Immature natural killer cell (primary cell): Measurements from ENCODE around the gene CLEC18A. TPM values are rescaled to one million over a fixed set of nuclear protein-coding genes. Genes with fewer than 3 reads are reported as not detected.

Experiments
- DNase-seq, 3 donors: peaks; one replicate each; pipeline ENCODE4 v3.0.0; 2022; ENCODE audit warnings: mixed read lengths in 1 of 3
- H3K27ac Mint-ChIP-seq, 6 donors: one replicate each; pipeline ENCODE4 v1.8.0; 2020; ENCODE audit warnings: mixed read lengths in 6 of 6, mild to moderate bottlenecking in 5 of 6, inconsistent platforms in 4 of 6, moderate library complexity in 3 of 6
- H3K27me3 Mint-ChIP-seq, 3 donors: one replicate each; pipeline ENCODE4 v1.8.0; 2020 to 2021; ENCODE audit warnings: low read depth in 3 of 3, mild to moderate bottlenecking in 3 of 3, mixed read lengths in 3 of 3, moderate library complexity in 3 of 3, inconsistent platforms in 1 of 3
- H3K36me3 Mint-ChIP-seq, 3 donors: one replicate each; pipeline ENCODE4 v1.8.0; 2020; ENCODE audit warnings: mixed read lengths in 3 of 3, inconsistent platforms in 2 of 3, mild to moderate bottlenecking in 2 of 3
- H3K4me1 Mint-ChIP-seq, 2 donors: one replicate each; pipeline ENCODE4 v1.8.0; 2020; ENCODE audit warnings: inconsistent platforms in 2 of 2, mild to moderate bottlenecking in 2 of 2, mixed read lengths in 2 of 2, moderate library complexity in 1 of 2
- H3K4me3 Mint-ChIP-seq, 5 donors: one replicate each; pipeline ENCODE4 v1.8.0; 2020; ENCODE audit warnings: mild to moderate bottlenecking in 5 of 5, mixed read lengths in 5 of 5, inconsistent platforms in 3 of 5, moderate library complexity in 3 of 5
- H3K9me3 Mint-ChIP-seq, 6 donors: one replicate each; pipeline ENCODE4 v1.8.0; 2020; ENCODE audit warnings: mild to moderate bottlenecking in 6 of 6, mixed read lengths in 6 of 6, inconsistent platforms in 4 of 6, moderate library complexity in 3 of 6
- polyA plus RNA-seq, 3 donors: library from polyadenylated mRNA; unstranded; fragments of 300-500 nt; fragmentation: Illumina TruSeq; gene quantifications; one replicate each; pipeline ENCODE4 v1.2.3, GENCODE V29; 2021

Gene CLEC18A
- polyA plus RNA-seq, 3 donors from 2014 or later: not detected

GRCh38 chr16:69924041-69924775 lies 26.9 kb upstream of the CLEC18A start:
- no peak for DNase-seq
- Mint-ChIP-seq H3K27ac (no peak overlapping the region), H3K4me3 (no peak overlapping the region), H3K4me1 (no peaks in the 10 kb centered on the region), H3K9me3 (no peaks in the 10 kb centered on the region), H3K27me3 (no peaks in the 10 kb centered on the region), H3K36me3 (peaks cover 18 to 30% (median 19%) of the 10 kb centered on the region in 3 donors)

DNA sequence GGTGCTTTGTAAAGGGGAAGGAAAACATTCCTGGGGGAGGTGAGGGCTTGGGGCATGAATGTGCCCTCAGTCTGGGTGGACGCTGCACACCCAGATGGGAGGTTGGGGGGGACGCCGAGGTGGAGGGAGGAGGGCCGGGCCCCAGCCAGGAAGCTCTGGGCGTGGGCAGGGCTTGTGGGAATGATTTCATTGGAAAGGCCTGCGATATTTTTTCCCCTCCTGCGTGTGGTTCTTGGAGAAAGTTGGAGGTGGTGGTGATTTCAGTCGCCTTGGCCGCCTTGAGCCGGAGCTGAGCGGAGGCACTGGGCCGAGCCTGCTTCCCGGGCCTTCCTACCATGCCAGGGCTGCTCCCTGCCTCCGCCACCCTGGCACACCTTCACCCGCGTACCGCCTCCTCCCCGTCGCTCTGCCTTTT lies 26.4 kb upstream of the CLEC18A start:
- Mint-ChIP-seq H3K4me1 (no peaks in the 10 kb centered on the region), H3K9me3 (no peaks in the 10 kb centered on the region), H3K27me3 (no peaks in the 10 kb centered on the region), H3K36me3 (peaks cover 18 to 32% (median 19%) of the 10 kb centered on the region in 3 donors), H3K27ac (no peak overlapping the region), H3K4me3 (no peak overlapping the region)
- no peak for DNase-seq

GRCh38 chr16:69925311-69925710 lies 25.8 kb upstream of the CLEC18A start:
- Mint-ChIP-seq H3K4me1 (no peaks in the 10 kb centered on the region), H3K27ac (peak overlapping the region in 1 of 6 donors; percentile 35)

DNA sequence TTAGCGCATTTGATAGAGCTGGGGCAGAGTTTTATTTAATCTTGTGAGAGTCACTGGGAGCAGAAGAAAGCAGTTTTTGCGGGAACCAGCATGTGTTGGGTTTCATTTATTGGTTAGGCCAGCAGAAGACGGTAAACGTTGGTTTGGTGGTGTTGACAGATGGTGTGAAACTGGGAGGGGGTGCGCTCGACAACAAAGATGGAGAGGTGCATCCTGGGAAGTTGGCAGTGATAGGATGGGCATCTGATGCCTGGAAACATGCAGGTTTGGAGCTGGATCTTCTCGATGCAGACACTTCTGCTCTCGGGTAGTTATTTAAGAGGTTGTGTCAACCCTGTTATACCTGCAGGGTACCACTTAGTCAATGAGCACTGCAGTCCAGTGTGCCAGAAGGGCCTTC lies 24.9 kb upstream of the CLEC18A start:
- no peak for DNase-seq
- Mint-ChIP-seq H3K27ac (peak overlapping the region in 1 of 6 donors; percentile 74), H3K36me3 (peaks cover 18 to 36% (median 22%) of the 10 kb centered on the region in 3 donors), H3K27me3 (no peaks in the 10 kb centered on the region), H3K9me3 (no peaks in the 10 kb centered on the region), H3K4me3 (no peak overlapping the region), H3K4me1 (no peaks in the 10 kb centered on the region)

More at GRCh38 chr16:69925311-69925710, 25.8 kb upstream of the CLEC18A start:
- Mint-ChIP-seq H3K9me3 (no peaks in the 10 kb centered on the region), H3K27me3 (no peaks in the 10 kb centered on the region), H3K36me3 (peaks cover 19 to 36% (median 20%) of the 10 kb centered on the region in 3 donors), H3K4me3 (no peak overlapping the region)
- no peak for DNase-seq

DNA sequence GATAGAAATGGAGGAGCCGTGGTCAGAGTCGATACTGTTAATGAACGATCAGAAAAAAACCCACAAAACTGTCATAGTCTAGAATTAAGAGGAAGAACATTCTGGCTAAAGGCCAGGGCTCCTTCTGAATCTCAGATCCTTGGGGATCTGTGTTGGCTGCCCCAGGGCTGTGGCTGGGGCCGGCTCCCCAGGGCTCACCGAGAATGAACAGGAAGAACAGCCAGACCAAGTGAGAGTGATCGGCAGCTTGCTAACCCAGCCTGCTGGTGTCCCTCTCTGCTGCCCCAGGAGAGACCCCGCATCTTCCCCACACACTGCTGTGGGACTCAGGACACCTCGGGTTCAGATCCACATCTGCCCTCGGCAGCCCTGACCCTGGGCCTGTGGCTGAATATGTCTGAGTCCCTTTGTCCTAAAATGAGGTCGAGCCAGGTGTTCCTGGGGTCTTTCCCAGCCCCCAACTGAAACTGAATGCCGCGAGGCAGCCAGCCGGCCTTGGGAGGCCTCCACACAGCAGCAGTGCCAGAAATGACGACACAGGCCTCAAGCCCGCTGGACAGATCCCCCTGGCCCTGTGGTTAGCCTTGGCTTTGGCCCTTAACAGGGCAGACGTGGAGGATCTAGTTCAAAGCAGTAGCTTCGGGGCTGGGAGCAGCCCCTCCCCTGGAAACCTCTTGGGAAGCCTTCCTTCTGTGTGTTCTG lies 23.9 kb upstream of the CLEC18A start:
- H3K4me1 Mint-ChIP-seq: no peaks in the 10 kb centered on the region
- peaks cover 13 to 32% (median 22%) of the 10 kb centered on the region in 3 donors for H3K36me3 Mint-ChIP-seq
- H3K27me3 Mint-ChIP-seq: no peaks in the 10 kb centered on the region
- H3K9me3 Mint-ChIP-seq: no peaks in the 10 kb centered on the region
- H3K4me3 Mint-ChIP-seq: no peak overlapping the region
- no peak for DNase-seq
- peak overlapping the region in 2 of 6 donors; percentile 16 to 58 for H3K27ac Mint-ChIP-seq

- H3K9me3 Mint-ChIP-seq: no peaks in the 10 kb centered on the region
- peaks cover 14 to 33% (median 22%) of the 10 kb centered on the region in 3 donors for H3K36me3 Mint-ChIP-seq
- no peaks in the 10 kb centered on the region for H3K27me3 Mint-ChIP-seq
- H3K27ac Mint-ChIP-seq: no peak overlapping the region
- no peaks in the 10 kb centered on the region for H3K4me1 Mint-ChIP-seq
- no peak overlapping the region for H3K4me3 Mint-ChIP-seq
- no peak for DNase-seq
Measured at GRCh38 chr16:69928856-69929400, 22.2 kb upstream of the CLEC18A start.

DNA sequence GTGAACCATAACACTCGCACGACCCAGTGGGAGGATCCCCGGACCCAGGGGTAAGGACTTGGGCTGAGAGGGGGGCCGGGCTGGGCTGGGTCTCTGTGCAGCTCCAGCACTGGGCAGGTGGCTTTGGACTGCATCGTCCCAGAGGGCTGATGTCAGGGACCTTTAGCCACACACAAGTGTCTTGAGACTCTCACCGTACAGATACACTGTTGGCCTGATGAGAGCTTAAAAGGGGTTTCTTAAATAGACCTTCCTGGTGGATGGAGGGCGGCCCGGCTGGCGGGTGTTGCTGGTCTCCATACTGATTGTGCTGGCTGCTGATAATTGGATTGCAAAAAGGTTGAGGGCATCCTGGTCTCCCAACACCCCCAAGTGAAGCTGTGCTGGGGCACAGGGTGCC lies 21.7 kb upstream of the CLEC18A start:
- Mint-ChIP-seq H3K36me3 (peaks cover 14 to 36% (median 22%) of the 10 kb centered on the region in 3 donors), H3K4me3 (no peak overlapping the region), H3K9me3 (no peaks in the 10 kb centered on the region), H3K4me1 (no peaks in the 10 kb centered on the region), H3K27ac (no peak overlapping the region), H3K27me3 (no peaks in the 10 kb centered on the region)
- DNase-seq: no peak

DNA sequence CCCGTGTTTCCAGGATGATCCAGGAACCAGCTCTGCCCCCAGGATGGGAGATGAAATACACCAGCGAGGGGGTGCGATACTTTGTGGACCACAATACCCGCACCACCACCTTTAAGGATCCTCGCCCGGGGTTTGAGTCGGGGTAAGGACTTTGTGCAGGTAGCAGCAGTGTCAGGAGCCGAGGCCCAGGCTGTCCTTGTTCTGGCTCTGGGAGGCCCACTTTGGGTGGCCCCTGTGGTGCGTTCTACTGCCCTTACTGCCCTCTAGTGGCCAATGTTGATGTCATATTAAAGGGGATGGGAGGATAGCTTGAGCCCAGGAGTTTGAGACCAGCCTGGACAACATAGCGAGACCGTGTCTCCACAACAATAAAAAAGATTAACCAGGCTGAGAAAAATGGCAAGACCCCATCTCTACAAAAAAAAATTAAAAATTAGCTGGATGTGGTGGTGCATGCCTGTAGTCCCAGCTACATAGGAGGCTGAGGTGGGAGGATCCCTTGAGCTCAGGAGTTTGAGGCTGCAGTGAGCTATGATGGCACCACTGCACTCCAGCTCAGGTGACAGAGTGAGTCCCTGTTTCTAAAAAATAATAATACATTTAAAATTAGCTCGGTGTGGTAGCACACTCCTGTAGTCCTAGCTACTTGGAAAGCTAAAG lies 20.9 kb upstream of the CLEC18A start:
- DNase-seq: peak; percentile 35 to 41 (median 35)
- no peak overlapping the region for H3K4me3 Mint-ChIP-seq
- no peaks in the 10 kb centered on the region for H3K27me3 Mint-ChIP-seq
- H3K27ac Mint-ChIP-seq: no peak overlapping the region
- H3K4me1 Mint-ChIP-seq: no peaks in the 10 kb centered on the region
- peaks cover 14 to 43% (median 21%) of the 10 kb centered on the region in 3 donors for H3K36me3 Mint-ChIP-seq
- no peaks in the 10 kb centered on the region for H3K9me3 Mint-ChIP-seq

GRCh38 chr16:69931631-69932030 lies 19.5 kb upstream of the CLEC18A start:
- no peaks in the 10 kb centered on the region for H3K4me1 Mint-ChIP-seq

GRCh38 chr16:69932228-69932627 lies 18.9 kb upstream of the CLEC18A start:
- Mint-ChIP-seq H3K27me3 (peaks cover 0 to 3% (median 0%) of the 10 kb centered on the region in 3 donors), H3K4me3 (no peak overlapping the region), H3K36me3 (peaks cover 7 to 37% (median 9%) of the 10 kb centered on the region in 3 donors), H3K27ac (no peak overlapping the region), H3K4me1 (no peaks in the 10 kb centered on the region), H3K9me3 (no peaks in the 10 kb centered on the region)
- no peak for DNase-seq

More at GRCh38 chr16:69931631-69932030, 19.5 kb upstream of the CLEC18A start:
- DNase-seq: no peak
- Mint-ChIP-seq H3K27me3 (peaks cover 0 to 3% (median 0%) of the 10 kb centered on the region in 3 donors), H3K4me3 (no peak overlapping the region), H3K36me3 (peaks cover 9 to 37% (median 11%) of the 10 kb centered on the region in 3 donors), H3K9me3 (no peaks in the 10 kb centered on the region), H3K27ac (no peak overlapping the region)

DNA sequence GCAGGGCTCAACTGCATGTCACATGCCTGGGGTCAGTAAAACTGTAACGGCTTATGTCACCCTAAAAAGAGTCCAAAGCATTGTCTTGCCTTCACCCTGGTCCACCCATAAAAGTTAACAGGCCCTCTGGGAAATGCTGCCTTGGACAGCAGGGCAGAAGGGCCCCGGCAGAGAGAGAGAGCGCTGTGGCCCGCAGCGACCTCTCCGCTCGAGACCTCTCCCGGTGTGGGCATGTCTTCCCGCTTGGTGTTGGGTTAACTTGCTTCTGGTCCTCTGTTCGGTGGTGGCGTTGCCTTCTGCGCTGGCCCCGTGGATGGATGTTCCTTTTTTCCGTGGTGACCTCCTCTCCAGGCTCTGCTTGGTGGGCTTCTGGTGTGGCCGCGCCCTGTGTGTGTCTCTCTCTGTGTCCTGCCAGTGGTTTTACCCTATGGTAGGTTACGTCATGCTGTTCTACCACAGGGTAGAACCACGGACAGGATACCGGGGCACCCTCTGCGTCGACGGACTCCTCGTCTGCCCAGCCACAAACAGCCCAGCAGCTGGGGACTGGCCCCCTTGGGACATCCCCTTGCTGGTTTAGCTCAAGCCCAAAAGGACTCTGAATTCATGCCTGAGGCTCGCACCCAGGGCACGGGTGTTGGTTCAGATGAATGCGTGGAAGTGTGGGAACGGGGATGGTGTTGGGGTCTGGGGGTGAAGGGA lies 18.3 kb upstream of the CLEC18A start:
- peaks cover 7 to 40% (median 9%) of the 10 kb centered on the region in 3 donors for H3K36me3 Mint-ChIP-seq
- no peak for DNase-seq
- H3K4me1 Mint-ChIP-seq: no peaks in the 10 kb centered on the region
- H3K27me3 Mint-ChIP-seq: peaks cover 0 to 3% (median 0%) of the 10 kb centered on the region in 3 donors
- no peak overlapping the region for H3K27ac Mint-ChIP-seq
- no peaks in the 10 kb centered on the region for H3K9me3 Mint-ChIP-seq
- H3K4me3 Mint-ChIP-seq: no peak overlapping the region

- Mint-ChIP-seq H3K27ac (no peak overlapping the region), H3K4me3 (no peak overlapping the region), H3K27me3 (peaks cover 0 to 3% (median 0%) of the 10 kb centered on the region in 3 donors), H3K4me1 (no peaks in the 10 kb centered on the region), H3K9me3 (no peaks in the 10 kb centered on the region), H3K36me3 (peaks cover 7 to 45% (median 9%) of the 10 kb centered on the region in 3 donors)
- no peak for DNase-seq
Measured at GRCh38 chr16:69934044-69934443, 17.1 kb upstream of the CLEC18A start.

GRCh38 chr16:69934751-69935150 lies 16.4 kb upstream of the CLEC18A start:
- DNase-seq: no peak
- no peaks in the 10 kb centered on the region for H3K4me1 Mint-ChIP-seq
- no peak overlapping the region for H3K4me3 Mint-ChIP-seq
- no peaks in the 10 kb centered on the region for H3K9me3 Mint-ChIP-seq
- H3K27ac Mint-ChIP-seq: no peak overlapping the region
- peaks cover 7 to 43% (median 9%) of the 10 kb centered on the region in 3 donors for H3K36me3 Mint-ChIP-seq
- H3K27me3 Mint-ChIP-seq: peaks cover 0 to 3% (median 2%) of the 10 kb centered on the region in 3 donors
